GM12878 (cell line): Measurements from ENCODE around the gene ST3GAL5. TPM values are rescaled to one million over a fixed set of nuclear protein-coding genes. Genes with fewer than 3 reads are reported as not detected.

ENCODE experiments used
- ATAC-seq: fragments of 200-7000 bp; cut with Tn5 transposase; 3 replicates; pipeline ENCODE4 v1.9.1; 2020; ENCODE audit warnings: mild to moderate bottlenecking, moderate library complexity
- BruUV-seq: library from RNA; stranded (reverse); fragments of 400-500 nt; replicated peaks from 2 replicates; lab custom pipeline; 2021; lab: Mats Ljungman, UMichigan
- CTCF ChIA-PET: fragments of 300-600 bp; sonication (Branson Sonifier 250); formaldehyde crosslinking; extraction: SDS; loops from one replicate; lab custom pipeline; 2021; ENCODE audit warnings: inconsistent platforms; lab: Yijun Ruan, JAX
- POLR2A ChIA-PET: fragments of 350-600 bp; formaldehyde crosslinking; extraction: SDS; loops from one replicate; lab custom pipeline; 2021; ENCODE audit warnings: inconsistent platforms; lab: Charles Lee
- RAD21 ChIA-PET: fragments of 300-600 bp; sonication (Branson Sonifier 250); formaldehyde crosslinking; loops from one replicate; lab custom pipeline; 2023; ENCODE audit warnings: antibody characterized with exemption; ENCODE audit not compliant: unreplicated experiment; lab: Charles Lee
- SMC1A ChIA-PET: fragments of 300-600 bp; sonication (Branson Sonifier 250); formaldehyde crosslinking; loops from one replicate; lab custom pipeline; 2023; ENCODE audit not compliant: unreplicated experiment, uncharacterized antibody; lab: Charles Lee
- DNase-seq: peaks from one replicate; pipeline ENCODE4 v3.0.0-alpha.2; 2011; ENCODE audit warnings: low read depth, low spot score
- FAIRE-seq: peaks from 3 replicates; lab custom pipeline; 2011; peaks lifted over from hg19 to GRCh38; lab: Jason Lieb, UNC
- H2AFZ ChIP-seq: 2 replicates; pipeline ENCODE4 v1.6.0; 2011; ENCODE audit warnings: low read depth, low read length, control low read depth; ENCODE audit not compliant: control insufficient read depth
- H3K27ac ChIP-seq: 2 replicates; pipeline ENCODE4 v1.5.1; 2011; ENCODE audit warnings: control low read depth; ENCODE audit not compliant: control insufficient read depth, insufficient read depth
- H3K27me3 ChIP-seq, 2 experiments: replicated peaks in 1 of 2; 2 replicates each; pipeline versions ENCODE4 v1.6.0 to v1.6.1; 2011; ENCODE audit warnings: low read length in 1 of 2; ENCODE audit not compliant: control insufficient read depth in 2 of 2, insufficient read depth in 2 of 2
- H3K36me3 ChIP-seq, 2 experiments: 2 replicates each; pipeline ENCODE4 v1.5.1; 2011; ENCODE audit warnings: low read length in 1 of 2; ENCODE audit not compliant: control insufficient read depth in 2 of 2, insufficient read depth in 2 of 2
- H3K4me1 ChIP-seq: 2 replicates; pipeline ENCODE4 v1.6.1; 2011; ENCODE audit warnings: mild to moderate bottlenecking, low read length, moderate library complexity, mixed read lengths; ENCODE audit not compliant: control insufficient read depth, insufficient read depth
- H3K4me2 ChIP-seq: 2 replicates; pipeline ENCODE4 v1.6.0; 2011; ENCODE audit warnings: control low read depth; ENCODE audit not compliant: control insufficient read depth, insufficient read depth
- H3K4me3 ChIP-seq: fragments of 200-600 bp; sonication (generic); 2 replicates; pipeline ENCODE4 v1.5.1; 2016
- H3K79me2 ChIP-seq: 2 replicates; pipeline ENCODE4 v1.6.0; 2011; ENCODE audit warnings: low read length; ENCODE audit not compliant: control insufficient read depth, insufficient read depth
- H3K9ac ChIP-seq: 2 replicates; pipeline ENCODE4 v1.8.0; 2011; ENCODE audit warnings: low read length, control low read depth, mixed read lengths; ENCODE audit not compliant: control insufficient read depth, insufficient read depth
- H3K9me3 ChIP-seq: replicated peaks from 3 replicates; pipeline ENCODE4 v1.5.1; 2011; ENCODE audit warnings: mild to moderate bottlenecking, low read length; ENCODE audit not compliant: control insufficient read depth, insufficient read depth
- H4K20me1 ChIP-seq: 2 replicates; pipeline ENCODE4 v1.6.0; 2011; ENCODE audit not compliant: control insufficient read depth, insufficient read depth
- BCL11A ChIP-seq: IDR thresholded peaks from 2 replicates; pipeline ENCODE4 v1.6.1; 2011; ENCODE audit warnings: low read depth, low read length
- BRCA1 ChIP-seq: IDR thresholded peaks from 2 replicates; pipeline ENCODE4 v1.6.1; 2011; ENCODE audit warnings: low read depth, low read length, improper control_type of control experiment
- CHD2 ChIP-seq: IDR thresholded peaks from 2 replicates; pipeline ENCODE4 v1.6.1; 2011; ENCODE audit warnings: low read depth, low read length, improper control_type of control experiment, borderline replicate concordance
- FOXK2 ChIP-seq: fragments of 450-650 bp; IDR thresholded peaks from 2 replicates; pipeline ENCODE4 v1.6.1; 2017; ENCODE audit warnings: mild to moderate bottlenecking, moderate library complexity
- JUNB ChIP-seq: IDR thresholded peaks from 2 replicates; pipeline ENCODE4 v1.6.1; 2016; ENCODE audit warnings: antibody characterized with exemption, mild to moderate bottlenecking
- JUND ChIP-seq: IDR thresholded peaks from 2 replicates; pipeline ENCODE4 v1.6.1; 2012; ENCODE audit warnings: low read depth, mild to moderate bottlenecking, low read length, improper control_type of control experiment, moderate library complexity
- NBN ChIP-seq: fragments of 450-650 bp; IDR thresholded peaks from 2 replicates; pipeline ENCODE4 v1.6.1; 2016
- NFYA ChIP-seq: IDR thresholded peaks from 2 replicates; pipeline ENCODE4 v1.6.1; 2011; ENCODE audit warnings: low read depth, mild to moderate bottlenecking, low read length, improper control_type of control experiment, borderline replicate concordance
- RAD21 ChIP-seq: IDR thresholded peaks from 2 replicates; pipeline ENCODE4 v1.6.1; 2011; ENCODE audit warnings: mild to moderate bottlenecking, low read depth, low read length, moderate library complexity; ENCODE audit not compliant: insufficient read depth
- RAD51 ChIP-seq: fragments of 450-650 bp; IDR thresholded peaks from 2 replicates; pipeline ENCODE4 v1.6.1; 2016; ENCODE audit warnings: moderate library complexity, mild to moderate bottlenecking, inconsistent platforms
- RELA ChIP-seq: fragments of 450-650 bp; IDR thresholded peaks from 2 replicates; pipeline ENCODE4 v1.8.0; 2014; ENCODE audit warnings: borderline replicate concordance; ENCODE audit not compliant: partially characterized antibody
- SIN3A ChIP-seq: IDR thresholded peaks from 2 replicates; pipeline ENCODE4 v1.6.1; 2012; ENCODE audit warnings: low read depth, low read length, improper control_type of control experiment
- SMC3 ChIP-seq: IDR thresholded peaks from 2 replicates; pipeline ENCODE4 v1.6.1; 2011; ENCODE audit warnings: low read length, improper control_type of control experiment, borderline replicate concordance
- TCF3 ChIP-seq: IDR thresholded peaks from 2 replicates; pipeline ENCODE4 v1.6.1; 2012; ENCODE audit warnings: low read depth, mild to moderate bottlenecking, low read length, borderline replicate concordance; ENCODE audit not compliant: insufficient read depth
- TCF7 ChIP-seq: IDR thresholded peaks from 2 replicates; pipeline ENCODE4 v1.6.1; 2014; ENCODE audit warnings: antibody characterized with exemption, borderline replicate concordance
- ZNF24 ChIP-seq: fragments of 450-650 bp; IDR thresholded peaks from 2 replicates; pipeline ENCODE4 v1.6.1; 2017; ENCODE audit warnings: antibody characterized with exemption, mild to moderate bottlenecking
- ZNF384 ChIP-seq: IDR thresholded peaks from 2 replicates; pipeline ENCODE4 v1.6.1; 2012; ENCODE audit warnings: low read depth, mild to moderate bottlenecking, low read length, improper control_type of control experiment, borderline replicate concordance
- WGBS: methylation state at CpG from one replicate; pipeline ENCODE4 v1.1.6; 2016; ENCODE audit warnings: low lambda C conversion rate; ENCODE audit not compliant: insufficient replicate concordance, insufficient coverage; ENCODE audit errors: missing lambda C conversion rate; 5-methylcytosine and 5-hydroxymethylcytosine counted together
- in situ Hi-C: fragments of 300-500 bp; cut with MboI; formaldehyde crosslinking; loops from 9 replicates; pipeline ENCODE4 v1.14.3; 2018; ENCODE audit warnings: mixed read lengths
- intact Hi-C: fragments of 100-400 bp; cut with micrococcal nuclease; formaldehyde crosslinking; loops from one replicate; pipeline ENCODE4 v1.14.2; 2022; ENCODE audit not compliant: unreplicated experiment
- polyA plus RNA-seq, 11 experiments: library from polyadenylated mRNA; depleted of rRNA in 4 of 11; unstranded in 6 of 11; stranded (reverse) in 5 of 11; fragments of >200 nt; fragmentation: Nextera tagmentation in 4 of 11; fragmentation: Illumina TruSeq in 1 of 11; extraction: Ambion mirVana in 4 of 11; extraction: Trizol in 1 of 11; gene quantifications; 1 replicate in 1 of 11; 2 replicates in 10 of 11; pipeline versions ENCODE4 v1.2.1 to v1.2.3, GENCODE V29; 2011 to 2016; ENCODE audit warnings: inconsistent platforms in 2 of 11, missing spikeins in 2 of 11, low read depth in 1 of 11
- total RNA-seq, 4 experiments: library from RNA; depleted of rRNA in 3 of 4; stranded (reverse); fragments of >200 nt in 3 of 4; fragmentation: Illumina TruSeq in 1 of 4; extraction: Trizol in 1 of 4; gene quantifications; 2 replicates each; pipeline versions ENCODE4 v1.2.1 to v1.2.3, GENCODE V29; 2013 to 2021
- TF ChIP-seq, protein P1 (sequence below): fragments of 450-650 bp; IDR thresholded peaks from 2 replicates; pipeline ENCODE4 v1.6.1; 2017; ENCODE audit warnings: low read depth, mild to moderate bottlenecking, moderate library complexity
- TF ChIP-seq, protein P2 (sequence below): fragments of 450-650 bp; IDR thresholded peaks from 2 replicates; pipeline ENCODE4 v1.6.1; 2018; ENCODE audit warnings: borderline replicate concordance, mild to moderate bottlenecking; ENCODE audit not compliant: partially characterized antibody

The ST3GAL5 gene
- total and polyA plus RNA-seq, 10 of the 15 experiments (the other 5 are each of a cell fraction or from before 2014, with no cell fraction given), result 5.2 to 60.9 (median 10.2) TPM

DNA sequence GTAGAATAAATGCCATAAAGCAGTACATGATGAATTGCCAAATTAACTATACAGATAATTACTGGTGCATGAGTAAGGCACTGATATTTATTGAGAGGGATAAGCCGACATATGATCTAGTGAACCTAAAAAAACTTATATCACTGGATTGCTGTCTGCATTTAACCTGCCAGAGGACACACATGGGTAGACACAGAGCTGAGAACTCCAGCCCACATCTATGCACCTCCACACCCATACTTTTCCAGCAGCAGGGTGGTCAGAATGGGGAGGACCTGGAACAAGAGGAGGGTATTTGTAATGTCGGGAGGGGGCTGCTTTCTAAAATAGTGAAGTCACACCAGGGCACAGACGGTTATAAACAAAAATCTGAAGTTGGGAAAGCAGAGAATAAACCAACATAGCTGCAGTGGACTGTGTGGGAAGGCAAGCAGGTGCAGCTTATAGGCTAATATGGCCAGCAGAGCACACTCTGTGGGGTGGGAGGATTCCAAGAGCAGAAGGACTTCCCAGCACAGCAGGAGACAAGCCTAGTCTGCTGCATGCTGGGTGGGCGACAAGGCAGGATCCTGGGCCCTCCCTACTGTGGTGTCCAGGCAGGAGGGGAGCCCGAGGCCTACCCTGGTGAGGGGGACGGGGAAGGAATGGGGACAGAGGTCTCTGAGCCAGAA, 17.2 kb downstream of the ST3GAL5 start:
- H4K20me1 ChIP-seq, result no peaks in the 10 kb centered on the region
- DNase-seq, result no peak

More for the DNA sequence above, 17.2 kb downstream of the ST3GAL5 start:
- Histone ChIP-seq H3K9me3 (no peaks in the 10 kb centered on the region), H2AFZ (no peak overlapping the region), H3K36me3 (no peaks in the 10 kb centered on the region; a peak in 1 of 4 replicates), H3K4me1 (peaks cover under 1% of the 10 kb centered on the region; the same call in 1 of the 2 replicates), H3K27me3 (no peaks in the 10 kb centered on the region), H3K9ac (no peak overlapping the region), H3K4me2 (no peak overlapping the region), H3K79me2 (no peaks in the 10 kb centered on the region), H3K27ac (no peak overlapping the region), H3K4me3 (no peak overlapping the region)
- ATAC-seq, result no peak
- ChIA-PET SMC1A (interaction anchor here (0.7 kb wide), 2 partner anchors 73 to 206 kb away, joined by 3 read pairs; no protein-coding TSS in a partner anchor), CTCF (no interaction called here), POLR2A (interaction anchor here (1.3 kb wide), 1 partner anchor 15 kb away, joined by 6 read pairs; no protein-coding TSS in a partner anchor), RAD21 (no interaction called here)
- no TSS peak for BruUV-seq
- no peak for TF ChIP-seq SMC3
- no peak for TF ChIP-seq TCF3
- no peak for TF ChIP-seq TCF7
- TF ChIP-seq, protein P1, sequence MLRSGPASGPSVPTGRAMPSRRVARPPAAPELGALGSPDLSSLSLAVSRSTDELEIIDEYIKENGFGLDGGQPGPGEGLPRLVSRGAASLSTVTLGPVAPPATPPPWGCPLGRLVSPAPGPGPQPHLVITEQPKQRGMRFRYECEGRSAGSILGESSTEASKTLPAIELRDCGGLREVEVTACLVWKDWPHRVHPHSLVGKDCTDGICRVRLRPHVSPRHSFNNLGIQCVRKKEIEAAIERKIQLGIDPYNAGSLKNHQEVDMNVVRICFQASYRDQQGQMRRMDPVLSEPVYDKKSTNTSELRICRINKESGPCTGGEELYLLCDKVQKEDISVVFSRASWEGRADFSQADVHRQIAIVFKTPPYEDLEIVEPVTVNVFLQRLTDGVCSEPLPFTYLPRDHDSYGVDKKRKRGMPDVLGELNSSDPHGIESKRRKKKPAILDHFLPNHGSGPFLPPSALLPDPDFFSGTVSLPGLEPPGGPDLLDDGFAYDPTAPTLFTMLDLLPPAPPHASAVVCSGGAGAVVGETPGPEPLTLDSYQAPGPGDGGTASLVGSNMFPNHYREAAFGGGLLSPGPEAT, result no peak
- no peak for TF ChIP-seq ZNF24
- TF ChIP-seq JUND, result no peak
- TF ChIP-seq NFYA, result no peak
- TF ChIP-seq RAD51, result no peak
- no peak for TF ChIP-seq BCL11A
- no peak for TF ChIP-seq ZNF384
- no peak for TF ChIP-seq NBN
- no peak for TF ChIP-seq BRCA1
- TF ChIP-seq, protein P2, sequence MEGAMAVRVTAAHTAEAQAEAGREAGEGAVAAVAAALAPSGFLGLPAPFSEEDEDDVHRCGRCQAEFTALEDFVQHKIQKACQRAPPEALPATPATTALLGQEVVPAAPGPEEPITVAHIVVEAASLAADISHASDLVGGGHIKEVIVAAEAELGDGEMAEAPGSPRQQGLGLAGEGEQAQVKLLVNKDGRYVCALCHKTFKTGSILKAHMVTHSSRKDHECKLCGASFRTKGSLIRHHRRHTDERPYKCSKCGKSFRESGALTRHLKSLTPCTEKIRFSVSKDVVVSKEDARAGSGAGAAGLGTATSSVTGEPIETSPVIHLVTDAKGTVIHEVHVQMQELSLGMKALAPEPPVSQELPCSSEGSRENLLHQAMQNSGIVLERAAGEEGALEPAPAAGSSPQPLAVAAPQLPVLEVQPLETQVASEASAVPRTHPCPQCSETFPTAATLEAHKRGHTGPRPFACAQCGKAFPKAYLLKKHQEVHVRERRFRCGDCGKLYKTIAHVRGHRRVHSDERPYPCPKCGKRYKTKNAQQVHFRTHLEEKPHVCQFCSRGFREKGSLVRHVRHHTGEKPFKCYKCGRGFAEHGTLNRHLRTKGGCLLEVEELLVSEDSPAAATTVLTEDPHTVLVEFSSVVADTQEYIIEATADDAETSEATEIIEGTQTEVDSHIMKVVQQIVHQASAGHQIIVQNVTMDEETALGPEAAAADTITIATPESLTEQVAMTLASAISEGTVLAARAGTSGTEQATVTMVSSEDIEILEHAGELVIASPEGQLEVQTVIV, result no peak
- TF ChIP-seq CHD2, result no peak
- TF ChIP-seq RAD21, result no peak
- TF ChIP-seq RELA, result no peak
- TF ChIP-seq FOXK2, result no peak
- no peak for TF ChIP-seq JUNB
- TF ChIP-seq SIN3A, result no peak
- no peak for FAIRE-seq
- in situ Hi-C loops (no loop called here), intact Hi-C loops (no loop called here)
- WGBS, result 29% methylated on average over 6 of the region's 6 CpGs
